ENCODE results near the gene COX6A2.
"Not testable (repeated sequence)": the region's sequence is repeated elsewhere in the genome, so short reads cannot be mapped to it uniquely, and the experiment has no call there.

The COX6A2 gene

GRCh38 chr16:31439023-31439422 lies 10.9 kb upstream of the COX6A2 start:
- DNase-seq; POLR2A ChIA-PET; H3K4me1 ChIP-seq (ENCODE audit: control extremely low read depth in 1 of 4, control insufficient read depth in 4 of 4, insufficient read depth in 4 of 4, low read length in 3 of 4); H3K4me3 ChIP-seq (ENCODE audit: control insufficient read depth in 1 of 7, extremely low read depth in 1 of 7, insufficient read depth in 4 of 7, low read depth in 2 of 7, low read length in 6 of 7); H3K36me3 ChIP-seq (ENCODE audit: control insufficient read depth in 4 of 4, insufficient read depth in 4 of 4, low read length in 3 of 4); H3K9me3 ChIP-seq (ENCODE audit: control extremely low read depth in 1 of 5, control insufficient read depth in 4 of 5, insufficient read depth in 2 of 5, low read depth in 1 of 5, low read length in 4 of 5); H3K27ac ChIP-seq (ENCODE audit: insufficient read depth in 1 of 2, low read depth in 1 of 2, low read length in 2 of 2, poor library complexity in 1 of 2, severe bottlenecking in 2 of 2); H3K27me3 ChIP-seq (replicated peaks in 2 of 5; ENCODE audit: control insufficient read depth in 4 of 5, insufficient read depth in 5 of 5, low read length in 4 of 5): not testable (repeated sequence)
- WGBS (ENCODE audit: insufficient coverage) = 74% methylated on average over 2 of the region's 4 CpGs
- CTCF ChIA-PET = interaction anchor here (2.1 kb wide), 1 partner anchor 9 kb away, joined by 9 read pairs; no protein-coding TSS in a partner anchor

GRCh38 chr16:31438414-31438813 lies 10.3 kb upstream of the COX6A2 start:
- CTCF ChIA-PET = no interaction called here
- 100% methylated on average over 2 of the region's 2 CpGs for WGBS (ENCODE audit: insufficient coverage)
- POLR2A ChIA-PET = no interaction called here

GRCh38 chr16:31436221-31437045 lies 8.3 kb upstream of the COX6A2 start:
- Histone ChIP-seq H3K4me1 (ENCODE audit: control extremely low read depth in 1 of 4, control insufficient read depth in 4 of 4, insufficient read depth in 4 of 4, low read length in 3 of 4) (no peaks in the 10 kb centered on the region), H3K36me3 (ENCODE audit: control insufficient read depth in 4 of 4, insufficient read depth in 4 of 4, low read length in 3 of 4) (no peaks in the 10 kb centered on the region), H3K4me3 (ENCODE audit: control insufficient read depth in 1 of 7, extremely low read depth in 1 of 7, insufficient read depth in 4 of 7, low read depth in 2 of 7, low read length in 6 of 7) (no peak overlapping the region), H3K9me3 (ENCODE audit: control extremely low read depth in 1 of 5, control insufficient read depth in 4 of 5, insufficient read depth in 2 of 5, low read depth in 1 of 5, low read length in 4 of 5) (no peaks in the 10 kb centered on the region), H3K27me3 (replicated peaks in 2 of 5; ENCODE audit: control insufficient read depth in 4 of 5, insufficient read depth in 5 of 5, low read length in 4 of 5) (no peaks in the 10 kb centered on the region), H3K27ac (ENCODE audit: insufficient read depth in 1 of 2, low read depth in 1 of 2, low read length in 2 of 2, poor library complexity in 1 of 2, severe bottlenecking in 2 of 2) (no peak overlapping the region)
- ChIA-PET POLR2A (no interaction called here), CTCF (no interaction called here)
- 99% methylated on average over 44 of the region's 44 CpGs for WGBS (ENCODE audit: insufficient coverage)
- no peak for DNase-seq

More at GRCh38 chr16:31438414-31438813, 10.3 kb upstream of the COX6A2 start:
- Histone ChIP-seq H3K27ac (ENCODE audit: insufficient read depth in 1 of 2, low read depth in 1 of 2, low read length in 2 of 2, poor library complexity in 1 of 2, severe bottlenecking in 2 of 2) (no peak overlapping the region), H3K9me3 (ENCODE audit: control extremely low read depth in 1 of 5, control insufficient read depth in 4 of 5, insufficient read depth in 2 of 5, low read depth in 1 of 5, low read length in 4 of 5) (no peaks in the 10 kb centered on the region), H3K36me3 (ENCODE audit: control insufficient read depth in 4 of 4, insufficient read depth in 4 of 4, low read length in 3 of 4) (no peaks in the 10 kb centered on the region), H3K4me1 (ENCODE audit: control extremely low read depth in 1 of 4, control insufficient read depth in 4 of 4, insufficient read depth in 4 of 4, low read length in 3 of 4) (peaks cover 0 to 9% (median 4%) of the 10 kb centered on the region in 4 experiments), H3K27me3 (replicated peaks in 2 of 5; ENCODE audit: control insufficient read depth in 4 of 5, insufficient read depth in 5 of 5, low read length in 4 of 5) (no peaks in the 10 kb centered on the region), H3K4me3 (ENCODE audit: control insufficient read depth in 1 of 7, extremely low read depth in 1 of 7, insufficient read depth in 4 of 7, low read depth in 2 of 7, low read length in 6 of 7) (no peak overlapping the region)
- DNase-seq = no peak

- ChIA-PET CTCF (no interaction called here), POLR2A (no interaction called here)
- H3K27ac ChIP-seq (ENCODE audit: insufficient read depth in 1 of 2, low read depth in 1 of 2, low read length in 2 of 2, poor library complexity in 1 of 2, severe bottlenecking in 2 of 2) = no peak overlapping the region
- DNase-seq = no peak
- H3K27me3 ChIP-seq (replicated peaks in 2 of 5; ENCODE audit: control insufficient read depth in 4 of 5, insufficient read depth in 5 of 5, low read length in 4 of 5) = no peaks in the 10 kb centered on the region
- WGBS (ENCODE audit: insufficient coverage) = 96% methylated on average over 39 of the region's 47 CpGs
- no peaks in the 10 kb centered on the region for H3K9me3 ChIP-seq (ENCODE audit: control extremely low read depth in 1 of 5, control insufficient read depth in 4 of 5, insufficient read depth in 2 of 5, low read depth in 1 of 5, low read length in 4 of 5)
- H3K4me3 ChIP-seq (ENCODE audit: control insufficient read depth in 1 of 7, extremely low read depth in 1 of 7, insufficient read depth in 4 of 7, low read depth in 2 of 7, low read length in 6 of 7) = no peak overlapping the region
- H3K36me3 ChIP-seq (ENCODE audit: control insufficient read depth in 4 of 4, insufficient read depth in 4 of 4, low read length in 3 of 4) = no peaks in the 10 kb centered on the region
- no peaks in the 10 kb centered on the region for H3K4me1 ChIP-seq (ENCODE audit: control extremely low read depth in 1 of 4, control insufficient read depth in 4 of 4, insufficient read depth in 4 of 4, low read length in 3 of 4)
Observed at GRCh38 chr16:31435341-31436220, 7.4 kb upstream of the COX6A2 start.

GRCh38 chr16:31430380-31431052 lies 2.4 kb upstream of the COX6A2 start:
- ChIA-PET POLR2A (interaction anchor here (0.6 to 0.7 kb wide), 2 partner anchors 77 to 273 kb away, joined by 3 to 4 read pairs; partner anchors contain the start of gene RUSF1), CTCF (interaction anchor here (1.3 to 4.2 kb wide), 4 partner anchors 10 to 585 kb away, joined by 3 to 11 read pairs (median 8); partner anchors contain the start of gene ZNF843)
- H3K9me3 ChIP-seq (ENCODE audit: control extremely low read depth in 1 of 5, control insufficient read depth in 4 of 5, insufficient read depth in 2 of 5, low read depth in 1 of 5, low read length in 4 of 5) = no peaks in the 10 kb centered on the region
- H3K36me3 ChIP-seq (ENCODE audit: control insufficient read depth in 4 of 4, insufficient read depth in 4 of 4, low read length in 3 of 4) = no peaks in the 10 kb centered on the region
- H3K4me1 ChIP-seq (ENCODE audit: control extremely low read depth in 1 of 4, control insufficient read depth in 4 of 4, insufficient read depth in 4 of 4, low read length in 3 of 4) = peaks cover 0 to 6% (median 3%) of the 10 kb centered on the region in 4 experiments
- no peak for DNase-seq
- H3K27me3 ChIP-seq (replicated peaks in 2 of 5; ENCODE audit: control insufficient read depth in 4 of 5, insufficient read depth in 5 of 5, low read length in 4 of 5) = no peaks in the 10 kb centered on the region
- WGBS (ENCODE audit: insufficient coverage) = 96% methylated on average over 4 of the region's 5 CpGs
- H3K4me3 ChIP-seq (ENCODE audit: control insufficient read depth in 1 of 7, extremely low read depth in 1 of 7, insufficient read depth in 4 of 7, low read depth in 2 of 7, low read length in 6 of 7) = no peak overlapping the region
- H3K27ac ChIP-seq (ENCODE audit: insufficient read depth in 1 of 2, low read depth in 1 of 2, low read length in 2 of 2, poor library complexity in 1 of 2, severe bottlenecking in 2 of 2) = no peak overlapping the region

GRCh38 chr16:31429796-31430195 lies 1.6 kb upstream of the COX6A2 start:
- ChIA-PET POLR2A (interaction anchor here (0.6 to 0.7 kb wide), 3 partner anchors 22 to 272 kb away, joined by 3 to 5 read pairs (median 4); partner anchors contain the start of gene RUSF1), CTCF (interaction anchor here (2.8 to 4.2 kb wide), 2 partner anchors 10 to 13 kb away, joined by 9 to 11 read pairs; partner anchors contain the start of gene ZNF843)
- H3K27ac ChIP-seq (ENCODE audit: insufficient read depth in 1 of 2, low read depth in 1 of 2, low read length in 2 of 2, poor library complexity in 1 of 2, severe bottlenecking in 2 of 2) = no peak overlapping the region
- H3K4me1 ChIP-seq (ENCODE audit: control extremely low read depth in 1 of 4, control insufficient read depth in 4 of 4, insufficient read depth in 4 of 4, low read length in 3 of 4) = peaks cover 0 to 6% (median 3%) of the 10 kb centered on the region in 4 experiments
- no peaks in the 10 kb centered on the region for H3K9me3 ChIP-seq (ENCODE audit: control extremely low read depth in 1 of 5, control insufficient read depth in 4 of 5, insufficient read depth in 2 of 5, low read depth in 1 of 5, low read length in 4 of 5)
- DNase-seq = no peak
- 100% methylated on average over 3 of the region's 3 CpGs for WGBS (ENCODE audit: insufficient coverage)
- H3K4me3 ChIP-seq (ENCODE audit: control insufficient read depth in 1 of 7, extremely low read depth in 1 of 7, insufficient read depth in 4 of 7, low read depth in 2 of 7, low read length in 6 of 7) = no peak overlapping the region
- no peaks in the 10 kb centered on the region for H3K27me3 ChIP-seq (replicated peaks in 2 of 5; ENCODE audit: control insufficient read depth in 4 of 5, insufficient read depth in 5 of 5, low read length in 4 of 5)
- no peaks in the 10 kb centered on the region for H3K36me3 ChIP-seq (ENCODE audit: control insufficient read depth in 4 of 4, insufficient read depth in 4 of 4, low read length in 3 of 4)
